ENCODE data around the gene U2AF2. TPM values are rescaled to one million over a fixed set of nuclear protein-coding genes. Genes with fewer than 3 reads are reported as not detected.
A peak's percentile ranks its signal among the peaks of the same experiment; 100 is the strongest.

Gene U2AF2
- total and polyA plus RNA-seq, 9 of the 15 experiments (the other 6 are each of a cell fraction or from before 2014, with no cell fraction given), result 3.0 to 331 (median 157) TPM

DNA sequence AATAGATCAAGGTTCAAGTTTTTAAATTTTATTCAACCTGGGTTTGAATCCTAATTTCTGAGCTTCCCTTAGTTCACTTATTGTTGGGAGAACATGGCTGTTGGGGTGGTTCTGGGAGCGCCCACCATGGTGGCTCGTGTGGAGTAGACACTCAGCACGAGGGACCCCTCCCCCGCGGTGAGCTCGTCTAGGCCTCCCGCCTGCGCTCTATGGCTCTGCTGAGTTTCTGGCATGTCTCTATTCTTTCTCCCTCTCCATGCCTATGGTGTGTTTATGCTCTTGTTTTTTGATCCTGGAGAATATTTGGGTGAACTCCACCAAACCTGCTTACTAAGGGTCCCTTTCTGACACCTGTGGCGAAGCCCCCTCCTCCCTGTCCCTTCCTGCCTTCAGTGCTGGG, 18.6 kb downstream of the U2AF2 start (continued):
- TF ChIP-seq CREB1 (IDR thresholded peaks at IDR 0.05), result no peak
- 0 out of 2 replicates have a peak, but pooled peaks have one; percentile 23 for TF ChIP-seq CREB1 (CRISPR knock-in tag; IDR thresholded peaks at IDR 0.05)
- peak; percentile 63 for TF ChIP-seq L3MBTL2 (IDR thresholded peaks at IDR 0.05)
- TF ChIP-seq SP2 (IDR thresholded peaks at IDR 0.05; ENCODE audit: extremely low read depth, low read depth, low read length, poor library complexity, severe bottlenecking), result peak; percentile 17
- peak; percentile 67 for TF ChIP-seq ZFX (CRISPR knock-in tag; IDR thresholded peaks at IDR 0.05)
- TF ChIP-seq, protein P1, sequence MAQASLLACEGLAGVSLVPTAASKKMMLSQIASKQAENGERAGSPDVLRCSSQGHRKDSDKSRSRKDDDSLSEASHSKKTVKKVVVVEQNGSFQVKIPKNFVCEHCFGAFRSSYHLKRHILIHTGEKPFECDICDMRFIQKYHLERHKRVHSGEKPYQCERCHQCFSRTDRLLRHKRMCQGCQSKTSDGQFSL (CRISPR knock-in tag; IDR thresholded peaks at IDR 0.05), result 0 out of 2 replicates have a peak, but pooled peaks have one; percentile 2
- TF ChIP-seq, protein P1 (tag; IDR thresholded peaks at IDR 0.05), result no peak
- TF ChIP-seq, protein P2, sequence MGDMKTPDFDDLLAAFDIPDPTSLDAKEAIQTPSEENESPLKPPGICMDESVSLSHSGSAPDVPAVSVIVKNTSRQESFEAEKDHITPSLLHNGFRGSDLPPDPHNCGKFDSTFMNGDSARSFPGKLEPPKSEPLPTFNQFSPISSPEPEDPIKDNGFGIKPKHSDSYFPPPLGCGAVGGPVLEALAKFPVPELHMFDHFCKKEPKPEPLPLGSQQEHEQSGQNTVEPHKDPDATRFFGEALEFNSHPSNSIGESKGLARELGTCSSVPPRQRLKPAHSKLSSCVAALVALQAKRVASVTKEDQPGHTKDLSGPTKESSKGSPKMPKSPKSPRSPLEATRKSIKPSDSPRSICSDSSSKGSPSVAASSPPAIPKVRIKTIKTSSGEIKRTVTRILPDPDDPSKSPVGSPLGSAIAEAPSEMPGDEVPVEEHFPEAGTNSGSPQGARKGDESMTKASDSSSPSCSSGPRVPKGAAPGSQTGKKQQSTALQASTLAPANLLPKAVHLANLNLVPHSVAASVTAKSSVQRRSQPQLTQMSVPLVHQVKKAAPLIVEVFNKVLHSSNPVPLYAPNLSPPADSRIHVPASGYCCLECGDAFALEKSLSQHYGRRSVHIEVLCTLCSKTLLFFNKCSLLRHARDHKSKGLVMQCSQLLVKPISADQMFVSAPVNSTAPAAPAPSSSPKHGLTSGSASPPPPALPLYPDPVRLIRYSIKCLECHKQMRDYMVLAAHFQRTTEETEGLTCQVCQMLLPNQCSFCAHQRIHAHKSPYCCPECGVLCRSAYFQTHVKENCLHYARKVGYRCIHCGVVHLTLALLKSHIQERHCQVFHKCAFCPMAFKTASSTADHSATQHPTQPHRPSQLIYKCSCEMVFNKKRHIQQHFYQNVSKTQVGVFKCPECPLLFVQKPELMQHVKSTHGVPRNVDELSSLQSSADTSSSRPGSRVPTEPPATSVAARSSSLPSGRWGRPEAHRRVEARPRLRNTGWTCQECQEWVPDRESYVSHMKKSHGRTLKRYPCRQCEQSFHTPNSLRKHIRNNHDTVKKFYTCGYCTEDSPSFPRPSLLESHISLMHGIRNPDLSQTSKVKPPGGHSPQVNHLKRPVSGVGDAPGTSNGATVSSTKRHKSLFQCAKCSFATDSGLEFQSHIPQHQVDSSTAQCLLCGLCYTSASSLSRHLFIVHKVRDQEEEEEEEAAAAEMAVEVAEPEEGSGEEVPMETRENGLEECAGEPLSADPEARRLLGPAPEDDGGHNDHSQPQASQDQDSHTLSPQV (IDR thresholded peaks at IDR 0.05), result peak; percentile 78
- no peak for TF ChIP-seq NRF1 (conservative IDR thresholded peaks at IDR 0.05 in 1 of 2, IDR thresholded peaks at IDR 0.05 in 1 of 2)
- TF ChIP-seq, protein P3, sequence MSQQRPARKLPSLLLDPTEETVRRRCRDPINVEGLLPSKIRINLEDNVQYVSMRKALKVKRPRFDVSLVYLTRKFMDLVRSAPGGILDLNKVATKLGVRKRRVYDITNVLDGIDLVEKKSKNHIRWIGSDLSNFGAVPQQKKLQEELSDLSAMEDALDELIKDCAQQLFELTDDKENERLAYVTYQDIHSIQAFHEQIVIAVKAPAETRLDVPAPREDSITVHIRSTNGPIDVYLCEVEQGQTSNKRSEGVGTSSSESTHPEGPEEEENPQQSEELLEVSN (IDR thresholded peaks at IDR 0.05; ENCODE audit: borderline replicate concordance in 1 of 2, extremely low read depth in 1 of 2, insufficient read depth in 1 of 2, insufficient read length in 1 of 2, low read depth in 1 of 2, low read length in 1 of 2, poor library complexity in 1 of 2, severe bottlenecking in 1 of 2), result peak; percentile 68 to 91
- TF ChIP-seq HIVEP1 (CRISPR knock-in tag; IDR thresholded peaks at IDR 0.05), result no peak

Data from K562 (cell line).